LHCN-M2 (cell line): ENCODE results near the gene JSRP1. TPM values are rescaled to one million over a fixed set of nuclear protein-coding genes. Genes with fewer than 3 reads are reported as not detected.

Experiments used
- DNase-seq: peaks from one replicate; pipeline ENCODE4 v3.0.0-alpha.2; 2012; ENCODE audit warnings: low read depth
- total RNA-seq: library from RNA; depleted of rRNA; stranded (reverse); fragments of >200 nt; gene quantifications from 2 replicates; pipeline ENCODE4 v1.2.3, GENCODE V29; 2014

JSRP1 gene
- total RNA-seq, 1 experiment from 2014 or later = 219 TPM

GRCh38 chr19:2247433-2248101 lies 8.7 kb downstream of the JSRP1 start:
- no peak for DNase-seq

DNA sequence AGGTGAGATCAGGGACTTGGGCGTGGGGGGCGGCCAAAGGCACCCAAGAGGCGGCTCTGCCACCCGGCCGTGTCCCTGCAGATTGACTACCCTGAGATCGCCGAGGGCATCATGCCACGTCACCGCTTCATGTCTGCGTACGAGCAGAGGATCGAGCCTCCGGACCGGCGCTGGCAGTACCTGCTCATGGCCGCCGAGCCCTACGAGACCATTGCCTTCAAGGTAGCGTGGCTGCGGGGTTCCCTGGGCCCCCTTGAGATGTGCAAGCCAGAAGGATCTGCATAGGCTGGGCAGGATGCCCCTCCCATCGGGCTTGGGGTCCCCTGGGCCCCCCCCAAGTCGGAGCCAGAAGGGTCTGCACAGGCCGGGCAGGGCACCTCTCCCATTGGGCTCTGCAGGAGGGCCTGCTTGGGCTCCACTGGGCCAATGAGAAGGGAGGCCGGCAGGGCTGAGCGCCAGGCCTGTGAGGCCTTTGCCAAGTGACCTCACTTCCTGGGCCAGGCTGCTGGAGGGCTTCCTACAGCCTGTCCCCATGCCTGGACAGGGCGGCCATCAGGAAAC lies 9.3 kb downstream of the JSRP1 start:
- DNase-seq = peak; percentile 50

DNA sequence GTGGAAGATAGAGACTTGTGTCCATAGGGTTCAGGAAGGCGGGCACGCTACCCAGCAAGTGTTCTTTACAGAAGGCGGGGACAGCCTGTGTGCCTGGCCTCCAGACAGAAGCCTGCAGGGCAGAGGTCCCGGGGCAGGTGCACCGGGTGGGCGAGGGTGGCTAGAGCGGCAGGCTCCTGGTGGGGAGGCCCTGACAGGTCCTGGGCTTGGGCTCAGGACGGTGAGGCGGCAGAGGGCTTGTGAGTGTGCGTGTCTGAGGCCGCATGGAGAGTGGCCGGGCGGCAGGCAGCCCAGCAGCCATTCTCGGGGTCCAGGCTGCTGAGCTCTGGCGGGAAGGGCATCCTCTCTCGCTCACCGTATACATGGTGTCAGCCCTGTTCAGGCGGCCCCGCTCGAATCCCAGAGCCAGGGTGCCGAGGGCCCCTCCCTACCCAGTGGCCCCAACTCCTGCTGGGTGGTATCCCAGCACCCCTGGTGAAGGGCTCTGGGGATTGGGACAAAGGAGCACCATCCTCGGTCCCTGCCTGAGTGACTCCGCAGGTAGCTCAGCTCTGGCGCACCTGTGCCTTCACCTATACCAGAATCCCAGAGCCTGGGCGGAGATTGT lies 10.1 kb downstream of the JSRP1 start:
- no peak for DNase-seq

GRCh38 chr19:2245273-2245672 lies 10.9 kb downstream of the JSRP1 start:
- no peak for DNase-seq

- DNase-seq = no peak
Measured at GRCh38 chr19:2244486-2244885, 11.7 kb downstream of the JSRP1 start.

- DNase-seq = no peak
Measured at GRCh38 chr19:2244125-2244411, 12.1 kb downstream of the JSRP1 start.

- no peak for DNase-seq
Measured at GRCh38 chr19:2243274-2244124, 12.7 kb downstream of the JSRP1 start.

DNA sequence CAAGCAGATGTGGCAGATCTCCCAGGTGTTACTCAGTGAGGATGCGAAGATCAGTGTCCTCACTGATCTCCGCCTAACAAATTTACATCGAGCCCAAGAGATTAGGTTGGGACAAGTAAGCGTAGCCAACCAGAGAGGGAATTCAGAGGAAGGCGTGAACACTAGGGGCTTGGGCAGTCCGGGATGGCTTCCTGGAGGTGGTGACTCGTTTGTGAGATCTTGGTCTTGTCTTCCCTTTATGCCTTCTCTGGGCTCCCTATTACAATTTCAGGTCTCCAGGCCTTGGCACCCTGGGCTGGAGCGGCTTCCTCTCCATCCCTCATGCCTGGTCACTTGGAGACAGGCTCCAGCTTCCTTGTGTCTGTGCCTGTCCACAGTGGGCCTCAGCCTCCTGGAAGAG lies 13.4 kb downstream of the JSRP1 start:
- no peak for DNase-seq

- DNase-seq = no peak
Measured at GRCh38 chr19:2242092-2242537, 14.1 kb downstream of the JSRP1 start.

DNA sequence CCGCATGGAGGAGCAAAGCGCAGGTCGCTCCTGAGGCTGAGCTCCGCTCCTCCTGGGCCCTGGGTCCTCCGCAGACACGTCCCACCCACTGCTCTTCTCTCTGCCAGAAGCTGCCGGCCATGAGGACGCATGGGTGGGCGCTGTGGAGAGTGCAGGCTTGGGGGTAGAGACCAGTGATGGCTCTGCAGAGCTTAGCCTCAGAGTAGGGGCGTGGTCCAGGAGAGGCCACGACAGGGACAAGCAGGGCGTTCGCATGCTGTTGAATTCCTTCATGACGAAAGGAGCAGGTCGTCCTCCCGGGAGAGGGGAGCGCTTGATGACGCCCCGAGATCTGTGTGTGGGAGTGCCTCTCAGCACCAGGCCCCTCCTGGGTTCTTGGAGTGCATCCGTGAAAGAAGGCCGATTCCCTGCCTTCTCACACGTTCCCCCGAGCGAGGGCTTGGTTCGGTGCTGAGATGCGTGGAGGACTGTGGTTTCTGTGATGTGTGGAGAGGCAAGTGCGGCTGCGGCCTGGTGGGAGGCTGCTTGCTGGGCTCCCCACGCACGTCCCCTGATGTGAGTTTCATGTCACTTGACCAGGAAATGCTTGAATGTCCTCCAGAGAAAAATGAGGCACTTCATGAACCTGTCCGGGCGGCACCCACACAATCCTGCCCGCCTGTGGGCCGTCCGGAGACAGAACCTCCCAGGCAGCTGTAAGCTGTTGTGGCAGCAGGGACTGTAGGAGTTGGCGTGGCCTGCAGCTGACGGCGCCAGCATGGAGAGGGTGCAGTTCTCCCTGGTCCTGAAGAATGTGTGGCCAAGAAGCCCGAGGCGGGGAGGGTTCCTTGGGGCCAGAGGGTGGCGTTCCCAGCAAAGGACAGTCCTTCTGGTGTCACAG lies 15.1 kb downstream of the JSRP1 start:
- DNase-seq = no peak

GRCh38 chr19:2239771-2240770 lies 16.1 kb downstream of the JSRP1 start:
- peak; percentile 53 for DNase-seq

GRCh38 chr19:2239173-2239572 lies 17.0 kb downstream of the JSRP1 start:
- no peak for DNase-seq

- no peak for DNase-seq
Measured at GRCh38 chr19:2237869-2238153, 18.4 kb downstream of the JSRP1 start.

DNA sequence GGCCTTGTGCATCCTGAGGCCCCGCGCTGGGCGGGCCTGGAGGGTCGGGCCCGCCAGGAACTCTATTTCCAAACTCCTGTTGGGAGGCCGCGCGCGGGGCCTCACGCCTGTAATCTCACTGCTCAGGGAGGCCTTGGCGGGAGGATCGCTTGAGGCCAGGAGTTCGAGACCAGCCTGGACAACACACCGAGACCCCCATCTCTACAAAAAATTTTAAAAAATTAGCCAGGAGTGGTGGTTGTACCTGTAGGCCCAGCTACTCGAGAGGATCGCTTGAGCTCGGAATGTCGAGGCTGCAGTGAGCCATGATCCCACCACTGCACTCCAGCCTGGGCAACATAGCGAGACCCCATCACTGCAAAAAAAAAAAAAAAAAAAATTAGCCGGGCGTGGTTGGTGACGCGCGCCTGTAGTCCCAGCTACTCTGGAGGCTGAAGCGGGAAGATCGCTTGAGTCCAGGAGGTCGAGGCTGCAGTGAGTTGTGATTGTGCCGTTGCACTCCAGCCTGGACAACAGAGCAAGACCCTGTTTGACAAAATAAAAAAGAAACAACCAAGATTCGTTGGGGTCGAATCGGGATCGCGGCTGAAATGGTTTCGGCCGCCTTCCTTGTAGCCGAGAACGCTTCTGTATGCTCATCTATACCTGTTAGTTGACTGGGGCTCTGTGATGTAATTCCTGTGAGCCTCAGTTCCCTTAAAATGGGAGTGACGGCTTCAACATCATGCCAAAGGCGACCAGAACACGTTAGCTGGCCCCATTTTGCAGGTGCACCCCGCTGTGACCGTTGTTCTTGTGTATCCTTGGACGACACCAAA lies 19.0 kb downstream of the JSRP1 start:
- no peak for DNase-seq

GRCh38 chr19:2236314-2237050 lies 19.7 kb downstream of the JSRP1 start, which contains the start of the genes PLEKHJ1 and SF3A2:
Gene PLEKHJ1 (minus strand): TSS chr19:2236329. CDS start chr19:2236248, 81 bp downstream.
Gene SF3A2 (plus strand): TSS chr19:2236824. CDS start chr19:2243419, 6,595 bp downstream.
- DNase-seq = peak; percentile 96

DNA sequence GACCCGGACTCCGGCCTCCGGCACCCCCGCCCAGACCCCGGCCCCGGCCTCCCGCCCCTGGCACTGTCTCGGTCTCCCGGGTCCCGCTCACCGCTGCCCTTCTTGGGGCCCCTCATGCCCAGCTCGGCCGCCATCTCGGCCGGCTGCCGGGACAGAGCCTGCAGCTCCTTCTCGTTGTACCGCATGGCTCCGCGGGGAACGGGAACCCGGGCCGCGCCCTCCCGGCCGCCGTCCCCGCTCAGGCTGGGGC lies 20.2 kb downstream of the JSRP1 start:
- DNase-seq = no peak

GRCh38 chr19:2235381-2236063 lies 20.7 kb downstream of the JSRP1 start:
- no peak for DNase-seq

GRCh38 chr19:2234996-2235380 lies 21.2 kb downstream of the JSRP1 start:
- no peak for DNase-seq
